GM11168 (cell line): Measurements from ENCODE around the gene PCK1.

ENCODE experiments used
- in situ Hi-C: fragments of 300-500 bp; cut with MboI; formaldehyde crosslinking; loops from one replicate; pipeline ENCODE4 v1.12.0; 2022; ENCODE audit warnings: low sequenced_read_pairs; ENCODE audit not compliant: unreplicated experiment

Gene PCK1

GRCh38 chr20:57614490-57615444 lies 53.9 kb downstream of the PCK1 start:
- in situ Hi-C loops, result loop anchor here (10.0 kb wide), 1 partner anchor 720 kb away; no protein-coding TSS in a partner anchor

GRCh38 chr20:57615445-57615811 lies 54.5 kb downstream of the PCK1 start:
- in situ Hi-C loops, result loop anchor here (10.0 kb wide), 1 partner anchor 719 kb away; no protein-coding TSS in a partner anchor

- in situ Hi-C loops, result loop anchor here (10.0 kb wide), 1 partner anchor 718 kb away; no protein-coding TSS in a partner anchor
Measured at GRCh38 chr20:57616143-57616951, 55.4 kb downstream of the PCK1 start.

- in situ Hi-C loops, result loop anchor here (10.0 kb wide), 1 partner anchor 718 kb away; no protein-coding TSS in a partner anchor
Measured at GRCh38 chr20:57617079-57617795, 56.3 kb downstream of the PCK1 start.
